Prostate gland (tissue), 2 donors: ENCODE data around the gene SLC17A4. TPM values are rescaled to one million over a fixed set of nuclear protein-coding genes. Genes with fewer than 3 reads are reported as not detected.
"Not testable (repeated sequence)": the region's sequence is repeated elsewhere in the genome, so short reads cannot be mapped to it uniquely, and the experiment has no call there.

Source experiments
- DNase-seq: peaks from one replicate; pipeline ENCODE4 v3.0.0-alpha.2; 2019; ENCODE audit warnings: low spot score
- H3K27ac ChIP-seq, 2 donors: fragments of 200-600 bp; sonication (generic); 2 replicates each; pipeline ENCODE4 v1.5.1; 2017 to 2019
- H3K27me3 ChIP-seq: fragments of 200-600 bp; sonication (generic); replicated peaks from 2 replicates; pipeline ENCODE4 v1.5.1; 2019; ENCODE audit not compliant: insufficient read depth
- H3K36me3 ChIP-seq, 2 donors: fragments of 200-600 bp; sonication (generic); 1 replicate in 1 of 2; 2 replicates in 1 of 2; pipeline versions ENCODE4 v1.5.1 to v1.8.1; 2017 to 2019
- H3K4me1 ChIP-seq: fragments of 200-600 bp; sonication (generic); replicated peaks from 2 replicates; pipeline ENCODE4 v1.5.1; 2019
- H3K4me3 ChIP-seq, 2 donors: fragments of 200-600 bp; sonication (generic); 2 replicates each; pipeline ENCODE4 v1.5.1; 2017 to 2019
- H3K9me3 ChIP-seq: fragments of 200-600 bp; sonication (generic); 2 replicates; pipeline ENCODE4 v1.5.1; 2017
- POLR2A ChIP-seq: fragments of 450-650 bp; IDR thresholded peaks from one replicate; pipeline ENCODE4 v1.6.1; 2016; ENCODE audit warnings: antibody characterized with exemption, mild to moderate bottlenecking
- POLR2AphosphoS5 ChIP-seq: sonication (generic); formaldehyde crosslinking; IDR thresholded peaks from one replicate; pipeline ENCODE4 v1.6.1; 2017; ENCODE audit warnings: antibody characterized with exemption
- WGBS: methylation state at CpG from one replicate; pipeline ENCODE4 v1.1.5; 2018; 5-methylcytosine and 5-hydroxymethylcytosine counted together
- intact Hi-C: fragments of 100-400 bp; cut with DNase I; formaldehyde crosslinking; loops from one replicate; pipeline ENCODE4 v1.14.2; 2022
- total RNA-seq, 2 donors: library from RNA; depleted of rRNA; stranded (reverse); fragments of >200 nt; gene quantifications; one replicate each; pipeline ENCODE4 v1.1.0, GENCODE V29; 2016
- TF ChIP-seq, protein P1 (sequence below), 4 experiments: fragments of 200-600 bp in 2 of 4; fragments of 450-650 bp in 2 of 4; sonication (generic) in 2 of 4; IDR thresholded peaks; 1 replicate in 3 of 4; 2 replicates in 1 of 4; pipeline ENCODE4 v1.5.1; 2016 to 2019; ENCODE audit warnings: antibody characterized with exemption in 4 of 4, mild to moderate bottlenecking in 2 of 4, moderate library complexity in 2 of 4

The SLC17A4 gene
- total RNA-seq, 2 donors from 2014 or later = not detected

GRCh38 chr6:25743868-25744267, 10.7 kb upstream of the SLC17A4 start:
- H3K27ac ChIP-seq = no peak overlapping the region
- H3K36me3 ChIP-seq = no peaks in the 10 kb centered on the region
- DNase-seq = no peak
- intact Hi-C loops = no loop called here
- no peaks in the 10 kb centered on the region for H3K27me3 ChIP-seq
- no peaks in the 10 kb centered on the region for H3K9me3 ChIP-seq
- TF ChIP-seq, protein P1, sequence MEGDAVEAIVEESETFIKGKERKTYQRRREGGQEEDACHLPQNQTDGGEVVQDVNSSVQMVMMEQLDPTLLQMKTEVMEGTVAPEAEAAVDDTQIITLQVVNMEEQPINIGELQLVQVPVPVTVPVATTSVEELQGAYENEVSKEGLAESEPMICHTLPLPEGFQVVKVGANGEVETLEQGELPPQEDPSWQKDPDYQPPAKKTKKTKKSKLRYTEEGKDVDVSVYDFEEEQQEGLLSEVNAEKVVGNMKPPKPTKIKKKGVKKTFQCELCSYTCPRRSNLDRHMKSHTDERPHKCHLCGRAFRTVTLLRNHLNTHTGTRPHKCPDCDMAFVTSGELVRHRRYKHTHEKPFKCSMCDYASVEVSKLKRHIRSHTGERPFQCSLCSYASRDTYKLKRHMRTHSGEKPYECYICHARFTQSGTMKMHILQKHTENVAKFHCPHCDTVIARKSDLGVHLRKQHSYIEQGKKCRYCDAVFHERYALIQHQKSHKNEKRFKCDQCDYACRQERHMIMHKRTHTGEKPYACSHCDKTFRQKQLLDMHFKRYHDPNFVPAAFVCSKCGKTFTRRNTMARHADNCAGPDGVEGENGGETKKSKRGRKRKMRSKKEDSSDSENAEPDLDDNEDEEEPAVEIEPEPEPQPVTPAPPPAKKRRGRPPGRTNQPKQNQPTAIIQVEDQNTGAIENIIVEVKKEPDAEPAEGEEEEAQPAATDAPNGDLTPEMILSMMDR (IDR thresholded peaks at IDR 0.05) = no peak
- no peak for TF ChIP-seq POLR2AphosphoS5
- no peak for TF ChIP-seq POLR2A
- H3K4me1 ChIP-seq = no peaks in the 10 kb centered on the region
- H3K4me3 ChIP-seq = no peak overlapping the region

DNA sequence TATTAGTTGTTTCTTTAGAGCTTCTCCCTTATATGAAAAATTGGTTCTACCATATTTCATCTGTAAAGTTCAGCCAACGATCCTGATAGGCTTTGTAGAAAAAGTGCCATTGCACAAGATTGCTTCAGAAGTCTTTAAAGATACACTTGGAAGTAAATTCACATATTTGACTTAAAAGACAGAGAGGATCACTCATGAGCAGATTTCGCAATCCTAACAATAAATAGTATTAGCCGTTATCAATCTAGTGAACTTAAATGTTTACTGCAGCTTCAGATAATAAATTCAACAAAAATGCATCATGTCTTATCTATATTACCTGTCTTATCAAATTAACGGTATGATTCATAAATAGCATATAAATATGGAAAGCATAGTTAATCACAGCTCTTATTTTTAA, 8.7 kb upstream of the SLC17A4 start:
- no peaks in the 10 kb centered on the region for H3K4me1 ChIP-seq
- no peak overlapping the region for H3K27ac ChIP-seq
- TF ChIP-seq, protein P1 (IDR thresholded peaks at IDR 0.05) = no peak
- WGBS = 77% methylated on average over 4 of the region's 4 CpGs
- intact Hi-C loops = no loop called here
- H3K4me3 ChIP-seq = no peak overlapping the region
- H3K9me3 ChIP-seq = no peaks in the 10 kb centered on the region
- DNase-seq = no peak
- no peaks in the 10 kb centered on the region for H3K36me3 ChIP-seq
- H3K27me3 ChIP-seq = no peaks in the 10 kb centered on the region

DNA sequence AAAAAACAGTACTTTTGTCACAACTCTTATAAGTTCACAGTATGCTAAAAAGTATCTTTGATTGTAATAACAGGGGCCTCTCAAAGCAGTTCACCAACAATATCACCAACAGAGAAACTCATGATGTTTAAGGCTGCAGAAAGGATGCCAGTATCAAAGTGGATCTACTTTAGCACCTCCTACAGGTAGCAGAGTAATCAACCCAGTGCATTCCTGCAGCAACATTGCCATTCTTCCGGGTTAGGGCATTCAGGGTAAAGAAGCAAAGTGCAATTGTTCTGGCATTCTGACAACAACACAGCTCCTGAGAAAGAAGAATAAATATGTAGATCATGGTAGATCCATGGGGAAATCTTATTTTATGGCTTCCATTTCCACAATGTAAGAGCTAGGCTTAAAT, 7.6 kb upstream of the SLC17A4 start:
- no peaks in the 10 kb centered on the region for H3K36me3 ChIP-seq
- 86% methylated on average over 1 of the region's 1 CpG for WGBS
- no peaks in the 10 kb centered on the region for H3K4me1 ChIP-seq
- no peaks in the 10 kb centered on the region for H3K9me3 ChIP-seq
- no peak for DNase-seq
- intact Hi-C loops = no loop called here
- no peak overlapping the region for H3K27ac ChIP-seq
- TF ChIP-seq, protein P1 (IDR thresholded peaks at IDR 0.05) = no peak
- TF ChIP-seq POLR2A (no peak), POLR2AphosphoS5 (no peak)
- no peaks in the 10 kb centered on the region for H3K27me3 ChIP-seq
- H3K4me3 ChIP-seq = no peak overlapping the region

GRCh38 chr6:25747477-25747876, 7.1 kb upstream of the SLC17A4 start:
- no peak overlapping the region for H3K4me3 ChIP-seq
- intact Hi-C loops = no loop called here
- no peaks in the 10 kb centered on the region for H3K4me1 ChIP-seq
- DNase-seq = no peak
- H3K27me3 ChIP-seq = no peaks in the 10 kb centered on the region
- H3K36me3 ChIP-seq = no peaks in the 10 kb centered on the region
- TF ChIP-seq POLR2A (no peak), POLR2AphosphoS5 (no peak)
- TF ChIP-seq, protein P1 (IDR thresholded peaks at IDR 0.05) = no peak
- H3K9me3 ChIP-seq = no peaks in the 10 kb centered on the region
- 92% methylated on average over 2 of the region's 2 CpGs for WGBS
- H3K27ac ChIP-seq = no peak overlapping the region

GRCh38 chr6:25748049-25748448, 6.5 kb upstream of the SLC17A4 start:
- no peak overlapping the region for H3K27ac ChIP-seq
- H3K4me3 ChIP-seq = no peak overlapping the region
- H3K27me3 ChIP-seq = no peaks in the 10 kb centered on the region
- DNase-seq = no peak
- intact Hi-C loops = no loop called here
- TF ChIP-seq, protein P1 (IDR thresholded peaks at IDR 0.05) = no peak
- no peak for TF ChIP-seq POLR2AphosphoS5
- no peak for TF ChIP-seq POLR2A
- H3K4me1 ChIP-seq = no peaks in the 10 kb centered on the region
- H3K36me3 ChIP-seq = no peaks in the 10 kb centered on the region
- H3K9me3 ChIP-seq = no peaks in the 10 kb centered on the region

DNA sequence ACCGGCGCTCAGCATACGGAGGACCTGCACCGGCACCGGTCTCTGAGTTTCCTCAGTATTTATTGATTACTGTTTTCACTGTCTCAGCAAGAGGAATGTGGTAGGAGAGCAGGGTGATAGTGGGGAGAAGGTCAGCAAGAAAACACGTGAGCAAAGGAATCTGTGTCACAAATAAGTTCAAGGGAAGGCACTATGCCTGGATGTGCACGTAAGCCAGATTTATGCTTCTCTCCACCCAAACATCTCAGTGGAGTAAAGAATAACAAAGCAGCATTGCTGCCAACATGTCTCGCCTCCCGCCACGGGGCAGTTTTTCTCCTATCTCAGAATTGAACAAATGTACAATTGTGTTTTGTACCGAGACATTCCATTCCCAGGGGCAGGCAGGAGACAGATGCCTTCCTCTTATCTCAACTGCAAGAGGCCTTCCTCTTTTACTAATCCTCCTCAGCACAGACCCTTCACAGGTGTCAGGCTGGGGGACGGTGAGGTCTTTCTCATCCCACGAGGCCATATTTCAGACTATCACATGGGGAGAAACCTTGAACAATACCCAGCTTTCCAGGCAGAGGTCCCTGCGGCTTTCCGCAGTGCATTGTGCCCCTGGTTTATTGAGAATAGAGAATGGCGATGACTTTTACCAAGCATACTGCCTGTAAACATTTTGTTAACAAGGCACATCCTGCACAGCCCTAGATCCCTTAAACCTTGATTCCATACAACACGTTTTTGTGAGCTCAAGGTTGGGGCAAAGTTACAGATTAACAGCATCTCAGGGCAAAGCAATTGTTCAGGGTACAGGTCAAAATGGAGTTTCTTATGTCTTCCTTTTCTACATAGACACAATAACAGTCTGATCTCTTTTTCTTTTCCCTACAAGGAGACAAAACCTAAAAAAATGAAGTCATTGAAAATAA, 5.7 kb upstream of the SLC17A4 start:
- not testable (repeated sequence) for DNase-seq

More for the DNA sequence above, 5.7 kb upstream of the SLC17A4 start:
- H3K9me3 ChIP-seq, H3K27ac ChIP-seq, H3K36me3 ChIP-seq, H3K4me1 ChIP-seq, H3K27me3 ChIP-seq, intact Hi-C loops, H3K4me3 ChIP-seq: not testable (repeated sequence)
- 65% methylated on average over 17 of the region's 17 CpGs for WGBS
